A172 (cell line): Measurements from ENCODE around the gene SLC25A45. TPM values are rescaled to one million over a fixed set of nuclear protein-coding genes. Genes with fewer than 3 reads are reported as not detected.

ENCODE experiments used
- total RNA-seq: library from RNA; depleted of rRNA; stranded (reverse); fragments of >200 nt; shearing (Covaris generic); gene quantifications from 2 replicates; pipeline ENCODE4 v1.2.3, GENCODE V29; 2014; rRNA removed

SLC25A45 gene
- total RNA-seq, 1 experiment from 2014 or later = 7.0 TPM

Other genes starting within 250 kb of the SLC25A45 start
- 17.0 and 30.6 TPM in 2 replicates for gene SYVN1, start 248.1 kb downstream of the SLC25A45 start, total RNA-seq
- gene SPDYC, start 212.4 kb downstream of the SLC25A45 start, total RNA-seq = not detected in 2 replicates
- 156 and 170 TPM in 2 replicates for gene CAPN1, start 200.7 kb downstream of the SLC25A45 start, total RNA-seq
- gene POLA2, start 120.7 kb downstream of the SLC25A45 start, total RNA-seq = 14.2 and 18.1 TPM in 2 replicates
- gene CDC42EP2, start 67.8 kb downstream of the SLC25A45 start, total RNA-seq = 1.7 and 5.3 TPM in 2 replicates
- gene DPF2, start 48.8 kb downstream of the SLC25A45 start, total RNA-seq = 37.9 and 57.0 TPM in 2 replicates
- gene TIGD3, start 27.9 kb downstream of the SLC25A45 start, total RNA-seq = 2.0 and 3.5 TPM in 2 replicates
- 21.5 and 36.9 TPM in 2 replicates for gene FRMD8, start 4.0 kb upstream of the SLC25A45 start, total RNA-seq
- 20.6 and 28.9 TPM in 2 replicates for gene NEAT1, start 40.2 kb upstream of the SLC25A45 start, total RNA-seq
- gene MALAT1, start 116.4 kb upstream of the SLC25A45 start, total RNA-seq = 1,067 and 1,084 TPM in 2 replicates
- gene SCYL1, start 142.4 kb upstream of the SLC25A45 start, total RNA-seq = 65.6 and 70.6 TPM in 2 replicates
- gene LTBP3, start 175.7 kb upstream of the SLC25A45 start, total RNA-seq = 13.2 and 25.6 TPM in 2 replicates
- gene ZNRD2, start 187.8 kb upstream of the SLC25A45 start, total RNA-seq = 46.9 and 57.0 TPM in 2 replicates
- gene FAM89B, start 189.9 kb upstream of the SLC25A45 start, total RNA-seq = 39.2 and 62.8 TPM in 2 replicates
- 50.1 and 83.3 TPM in 2 replicates for gene EHBP1L1, start 193.4 kb upstream of the SLC25A45 start, total RNA-seq
- gene KCNK7, start 213.2 kb upstream of the SLC25A45 start, total RNA-seq = 0.86 TPM in 1 of 2 replicates, not detected in the other
- 38.2 and 39.2 TPM in 2 replicates for gene MAP3K11, start 231.6 kb upstream of the SLC25A45 start, total RNA-seq
- 19.6 and 20.1 TPM in 2 replicates for gene PCNX3, start 233.1 kb upstream of the SLC25A45 start, total RNA-seq